ENCODE measurements around the gene ODAD3.
A peak's percentile ranks its signal among the peaks of the same experiment; 100 is the strongest.
"Not testable (repeated sequence)": the region's sequence is repeated elsewhere in the genome, so short reads cannot be mapped to it uniquely, and the experiment has no call there.

ODAD3 gene

DNA sequence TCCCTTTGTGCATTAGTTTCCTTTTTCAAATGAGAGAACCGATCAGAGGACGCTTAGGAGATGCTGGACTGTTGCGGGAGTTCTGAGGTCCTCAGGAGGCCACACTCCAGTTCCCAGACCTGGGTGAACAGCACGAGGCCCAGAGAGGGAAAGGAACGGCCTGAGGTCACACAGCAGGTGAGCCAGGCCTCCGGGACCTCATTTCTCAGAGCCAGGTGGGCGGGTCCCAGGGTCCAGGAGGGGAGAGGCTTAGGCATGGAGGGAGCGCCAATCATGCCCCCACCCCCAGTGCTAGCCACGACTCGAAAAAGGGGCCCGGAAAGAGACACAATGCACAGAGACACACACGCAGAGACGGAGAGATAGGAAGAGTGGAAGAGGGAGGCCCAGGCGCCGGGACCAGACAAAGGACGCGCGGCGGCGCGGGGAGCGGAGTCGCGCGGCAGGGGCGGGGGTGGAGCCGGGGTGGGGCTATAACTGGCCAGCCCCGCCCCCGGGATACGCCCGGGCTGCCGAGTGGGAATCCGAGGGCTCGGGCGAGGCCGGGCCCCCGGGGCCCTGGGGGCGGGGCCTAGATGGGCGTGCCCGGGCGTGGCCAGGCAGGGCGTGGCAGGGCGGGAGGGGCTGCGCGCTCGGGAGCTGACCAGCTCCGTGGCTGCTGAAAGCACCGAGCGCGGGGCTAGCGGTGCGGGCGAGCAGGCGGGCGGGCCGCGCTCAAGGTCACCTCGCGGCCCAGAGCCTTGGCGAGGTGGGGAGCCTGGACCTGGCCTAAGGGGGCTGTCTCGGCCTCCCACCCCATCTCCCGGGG is 44.4 kb upstream of the ODAD3 start:
- no peak for DNase-seq (ENCODE audit: low read depth in 1 of 2, low spot score in 1 of 2)
- Histone ChIP-seq H3K27me3 (ENCODE audit: insufficient read depth, poor library complexity, severe bottlenecking) (peaks cover 41% of the 10 kb centered on the region), H3K27ac (replicated peaks) (no peak overlapping the region), H3K4me3 (replicated peaks; ENCODE audit: insufficient read depth, low read length) (no peak overlapping the region)
- TF ChIP-seq, protein P1, sequence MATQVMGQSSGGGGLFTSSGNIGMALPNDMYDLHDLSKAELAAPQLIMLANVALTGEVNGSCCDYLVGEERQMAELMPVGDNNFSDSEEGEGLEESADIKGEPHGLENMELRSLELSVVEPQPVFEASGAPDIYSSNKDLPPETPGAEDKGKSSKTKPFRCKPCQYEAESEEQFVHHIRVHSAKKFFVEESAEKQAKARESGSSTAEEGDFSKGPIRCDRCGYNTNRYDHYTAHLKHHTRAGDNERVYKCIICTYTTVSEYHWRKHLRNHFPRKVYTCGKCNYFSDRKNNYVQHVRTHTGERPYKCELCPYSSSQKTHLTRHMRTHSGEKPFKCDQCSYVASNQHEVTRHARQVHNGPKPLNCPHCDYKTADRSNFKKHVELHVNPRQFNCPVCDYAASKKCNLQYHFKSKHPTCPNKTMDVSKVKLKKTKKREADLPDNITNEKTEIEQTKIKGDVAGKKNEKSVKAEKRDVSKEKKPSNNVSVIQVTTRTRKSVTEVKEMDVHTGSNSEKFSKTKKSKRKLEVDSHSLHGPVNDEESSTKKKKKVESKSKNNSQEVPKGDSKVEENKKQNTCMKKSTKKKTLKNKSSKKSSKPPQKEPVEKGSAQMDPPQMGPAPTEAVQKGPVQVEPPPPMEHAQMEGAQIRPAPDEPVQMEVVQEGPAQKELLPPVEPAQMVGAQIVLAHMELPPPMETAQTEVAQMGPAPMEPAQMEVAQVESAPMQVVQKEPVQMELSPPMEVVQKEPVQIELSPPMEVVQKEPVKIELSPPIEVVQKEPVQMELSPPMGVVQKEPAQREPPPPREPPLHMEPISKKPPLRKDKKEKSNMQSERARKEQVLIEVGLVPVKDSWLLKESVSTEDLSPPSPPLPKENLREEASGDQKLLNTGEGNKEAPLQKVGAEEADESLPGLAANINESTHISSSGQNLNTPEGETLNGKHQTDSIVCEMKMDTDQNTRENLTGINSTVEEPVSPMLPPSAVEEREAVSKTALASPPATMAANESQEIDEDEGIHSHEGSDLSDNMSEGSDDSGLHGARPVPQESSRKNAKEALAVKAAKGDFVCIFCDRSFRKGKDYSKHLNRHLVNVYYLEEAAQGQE (IDR thresholded peaks at IDR 0.05; ENCODE audit: insufficient replicate concordance, low read depth), result peak; percentile 89
- TF ChIP-seq, protein P2, sequence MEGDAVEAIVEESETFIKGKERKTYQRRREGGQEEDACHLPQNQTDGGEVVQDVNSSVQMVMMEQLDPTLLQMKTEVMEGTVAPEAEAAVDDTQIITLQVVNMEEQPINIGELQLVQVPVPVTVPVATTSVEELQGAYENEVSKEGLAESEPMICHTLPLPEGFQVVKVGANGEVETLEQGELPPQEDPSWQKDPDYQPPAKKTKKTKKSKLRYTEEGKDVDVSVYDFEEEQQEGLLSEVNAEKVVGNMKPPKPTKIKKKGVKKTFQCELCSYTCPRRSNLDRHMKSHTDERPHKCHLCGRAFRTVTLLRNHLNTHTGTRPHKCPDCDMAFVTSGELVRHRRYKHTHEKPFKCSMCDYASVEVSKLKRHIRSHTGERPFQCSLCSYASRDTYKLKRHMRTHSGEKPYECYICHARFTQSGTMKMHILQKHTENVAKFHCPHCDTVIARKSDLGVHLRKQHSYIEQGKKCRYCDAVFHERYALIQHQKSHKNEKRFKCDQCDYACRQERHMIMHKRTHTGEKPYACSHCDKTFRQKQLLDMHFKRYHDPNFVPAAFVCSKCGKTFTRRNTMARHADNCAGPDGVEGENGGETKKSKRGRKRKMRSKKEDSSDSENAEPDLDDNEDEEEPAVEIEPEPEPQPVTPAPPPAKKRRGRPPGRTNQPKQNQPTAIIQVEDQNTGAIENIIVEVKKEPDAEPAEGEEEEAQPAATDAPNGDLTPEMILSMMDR (IDR thresholded peaks at IDR 0.05; ENCODE audit: insufficient read depth, low read length), result no peak
- TF ChIP-seq POLR2AphosphoS5 (IDR thresholded peaks at IDR 0.05; ENCODE audit: low read depth) (no peak), GABPA (IDR thresholded peaks at IDR 0.05; ENCODE audit: low read depth) (no peak), SPI1 (IDR thresholded peaks at IDR 0.05; ENCODE audit: borderline replicate concordance, low read depth) (no peak)

DNA sequence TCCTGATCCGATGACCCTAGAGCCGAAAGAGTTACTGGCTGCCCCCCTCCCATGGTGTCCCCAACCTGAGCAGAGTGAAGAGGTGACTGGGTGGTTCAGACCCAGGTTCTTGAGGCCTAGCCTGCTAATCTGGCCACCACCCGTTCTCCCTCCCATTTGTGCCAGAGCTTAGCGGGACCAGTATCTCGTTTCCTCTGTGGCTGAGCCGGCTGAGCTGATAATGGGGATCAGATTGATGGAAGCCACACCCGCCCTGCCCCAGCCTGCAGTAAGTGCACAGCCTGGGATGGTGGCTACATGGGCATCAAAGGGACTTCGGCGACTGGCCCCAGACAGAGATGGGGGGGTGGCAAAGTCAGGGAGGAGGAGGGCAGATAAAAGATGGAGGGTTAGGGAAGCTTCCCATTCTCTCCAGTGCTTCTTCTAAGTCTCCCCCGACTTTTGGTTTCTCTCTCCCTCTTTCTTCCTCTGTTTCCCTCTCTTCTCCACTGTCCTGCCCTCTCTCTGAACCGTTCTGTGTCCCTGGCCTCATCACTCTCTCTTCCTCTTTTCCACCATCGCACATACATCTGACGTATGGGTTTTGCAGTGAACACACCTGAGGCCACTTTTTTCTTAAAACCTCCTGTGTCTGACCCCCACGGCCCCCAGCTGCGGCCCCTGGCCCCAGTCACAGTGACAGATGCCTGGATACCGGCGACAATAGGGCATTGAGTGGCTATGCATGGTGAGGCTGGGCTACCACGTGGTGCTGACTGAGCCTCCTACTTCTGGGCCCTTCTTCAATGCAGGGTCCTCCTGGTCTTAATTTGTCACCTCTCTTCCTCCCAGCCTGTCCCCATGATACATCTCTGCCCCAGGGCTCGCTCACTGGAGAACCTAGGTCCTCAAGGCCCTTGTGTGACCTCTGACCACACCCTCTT is 43.5 kb upstream of the ODAD3 start:
- peaks cover 41% of the 10 kb centered on the region for H3K27me3 ChIP-seq (ENCODE audit: insufficient read depth, poor library complexity, severe bottlenecking)
- TF ChIP-seq SPI1 (IDR thresholded peaks at IDR 0.05; ENCODE audit: borderline replicate concordance, low read depth), result peak; percentile 43; the same call in 1 of the 2 replicates
- TF ChIP-seq, protein P1 (IDR thresholded peaks at IDR 0.05; ENCODE audit: insufficient replicate concordance, low read depth), result no peak
- TF ChIP-seq GABPA (IDR thresholded peaks at IDR 0.05; ENCODE audit: low read depth), result no peak
- no peak for TF ChIP-seq POLR2AphosphoS5 (IDR thresholded peaks at IDR 0.05; ENCODE audit: low read depth)
- TF ChIP-seq, protein P2 (IDR thresholded peaks at IDR 0.05; ENCODE audit: insufficient read depth, low read length), result no peak
- H3K4me3 ChIP-seq (replicated peaks; ENCODE audit: insufficient read depth, low read length), result no peak overlapping the region
- H3K27ac ChIP-seq (replicated peaks), result no peak overlapping the region
- DNase-seq (ENCODE audit: low read depth in 1 of 2, low spot score in 1 of 2), result no peak

DNA sequence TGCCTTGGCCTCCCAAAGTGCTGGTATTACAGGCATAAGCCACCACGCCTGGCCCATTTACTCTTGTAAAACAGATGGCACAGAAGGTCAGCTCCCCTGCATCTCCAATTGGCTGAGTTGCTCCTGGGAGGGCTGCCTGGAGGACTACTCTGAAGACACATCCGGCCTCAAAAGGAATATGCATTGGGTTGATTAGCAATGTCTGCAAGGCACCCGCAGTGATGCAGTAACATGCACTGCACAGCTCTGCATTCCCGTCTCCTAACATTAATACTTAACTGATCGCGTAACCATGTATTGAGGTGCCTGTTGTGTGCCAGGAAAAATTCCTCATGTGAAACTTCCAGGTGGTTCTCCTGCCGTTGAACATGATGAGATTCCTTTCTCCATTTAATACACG is 40.9 kb upstream of the ODAD3 start:
- TF ChIP-seq GABPA (IDR thresholded peaks at IDR 0.05; ENCODE audit: low read depth) (no peak), POLR2AphosphoS5 (IDR thresholded peaks at IDR 0.05; ENCODE audit: low read depth) (no peak), SPI1 (IDR thresholded peaks at IDR 0.05; ENCODE audit: borderline replicate concordance, low read depth) (no peak)
- TF ChIP-seq, protein P2 (IDR thresholded peaks at IDR 0.05; ENCODE audit: insufficient read depth, low read length), result no peak
- TF ChIP-seq, protein P1 (IDR thresholded peaks at IDR 0.05; ENCODE audit: insufficient replicate concordance, low read depth), result no peak
- H3K4me3 ChIP-seq (replicated peaks; ENCODE audit: insufficient read depth, low read length), result no peak overlapping the region
- H3K27me3 ChIP-seq (ENCODE audit: insufficient read depth, poor library complexity, severe bottlenecking), result peaks cover 27% of the 10 kb centered on the region

DNA sequence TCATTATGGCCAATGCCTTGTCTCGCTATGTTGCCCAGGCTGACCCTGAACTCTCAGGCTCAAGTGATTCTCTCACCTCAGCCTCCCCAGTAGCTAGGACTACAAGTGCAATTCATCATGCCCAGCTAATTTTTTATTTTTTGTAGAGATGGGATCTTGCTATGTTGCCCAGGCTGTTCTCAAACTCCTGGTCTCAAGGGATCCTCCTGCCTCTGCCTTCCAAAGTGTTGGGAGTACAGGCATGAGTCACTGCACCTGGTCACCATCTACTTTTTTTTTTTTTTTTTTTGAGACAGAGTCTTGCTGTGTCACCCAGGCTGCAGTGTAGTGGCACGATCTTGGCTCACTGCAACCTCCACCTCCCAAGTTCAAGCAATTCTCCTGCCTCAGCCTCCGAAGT is 40.4 kb upstream of the ODAD3 start:
- not testable (repeated sequence) for H3K27ac ChIP-seq (replicated peaks); H3K4me3 ChIP-seq (replicated peaks; ENCODE audit: insufficient read depth, low read length); DNase-seq (ENCODE audit: low read depth in 1 of 2, low spot score in 1 of 2)
- H3K27me3 ChIP-seq (ENCODE audit: insufficient read depth, poor library complexity, severe bottlenecking), result peaks cover 25% of the 10 kb centered on the region

More for the DNA sequence above, 40.9 kb upstream of the ODAD3 start:
- H3K27ac ChIP-seq (replicated peaks), result no peak overlapping the region
- no peak for DNase-seq (ENCODE audit: low read depth in 1 of 2, low spot score in 1 of 2)

Measured in HL-60 (cell line).